Measurements from ENCODE around the gene SPCS2.

DNA sequence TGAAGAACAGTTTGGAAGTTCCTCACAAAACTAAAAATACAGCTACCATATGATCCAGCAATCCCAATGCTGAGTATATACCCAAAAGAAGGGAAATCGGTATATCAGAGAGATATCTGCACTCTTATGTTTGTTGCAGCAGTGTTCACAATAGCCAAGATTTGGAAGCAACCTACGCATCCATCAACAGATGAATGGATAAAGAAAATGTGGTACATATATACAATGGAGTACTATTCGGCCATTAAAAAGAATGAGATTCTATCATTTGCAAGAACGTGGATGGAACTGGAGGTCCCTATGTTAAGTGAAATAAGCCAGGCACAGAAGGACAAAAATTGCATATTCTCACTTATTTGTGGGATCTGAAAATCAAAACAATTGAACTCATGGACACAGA lies 46.7 kb upstream of the SPCS2 start:
- TF ChIP-seq EZH2 (IDR thresholded peaks at IDR 0.05; ENCODE audit: insufficient read depth, poor library complexity, severe bottlenecking) (no peak), EZH2phosphoT487 (IDR thresholded peaks at IDR 0.05; ENCODE audit: insufficient read depth, low read depth) (no peak)
